Mucosa of descending colon (tissue), 3 donors: ENCODE data around the gene CNTD1. TPM values are rescaled to one million over a fixed set of nuclear protein-coding genes. Genes with fewer than 3 reads are reported as not detected.
A peak's percentile ranks its signal among the peaks of the same experiment; 100 is the strongest.

Source experiments
- ATAC-seq: fragments of 200-7000 bp; cut with Tn5 transposase; one replicate; pipeline ENCODE4 v1.9.1; 2020; ENCODE audit warnings: mild to moderate bottlenecking, moderate library complexity
- DNase-seq, 3 donors: peaks; one replicate each; pipeline ENCODE4 v3.0.0-alpha.2; 2020
- H3K36me3 ChIP-seq: fragments of 200-600 bp; one replicate; pipeline ENCODE4 v1.8.0; 2021; ENCODE audit warnings: low read depth, mild to moderate bottlenecking
- H3K4me1 ChIP-seq: fragments of 200-600 bp; one replicate; pipeline ENCODE4 v1.8.0; 2021; ENCODE audit warnings: low read depth, mild to moderate bottlenecking
- H3K4me3 ChIP-seq: fragments of 200-600 bp; one replicate; pipeline ENCODE4 v1.8.0; 2021; ENCODE audit warnings: mild to moderate bottlenecking
- H3K9me3 ChIP-seq: fragments of 200-600 bp; one replicate; pipeline ENCODE4 v1.8.0; 2021; ENCODE audit warnings: mild to moderate bottlenecking
- intact Hi-C, 2 donors: fragments of 100-400 bp; cut with DNase I in 1 of 2; cut with micrococcal nuclease in 1 of 2; formaldehyde crosslinking; loops; one replicate each; pipeline versions ENCODE4 v1.11.0 to v1.11.1; 2022; cut with DNase I, micrococcal nuclease
- total RNA-seq, 3 donors: library from RNA; stranded (reverse); fragmentation: NEBNext Ultra II Directional in 2 of 3; extraction: Animal tissue kit (Norgen Biotek cat#: 25700) in 2 of 3; gene quantifications; one replicate each; pipeline versions ENCODE4 v1.2.1 to v1.2.4, GENCODE V29; 2021 to 2023
- TF ChIP-seq, protein P1 (sequence below): fragments of 200-600 bp; IDR thresholded peaks from one replicate; pipeline ENCODE4 v1.8.0; 2022; ENCODE audit warnings: antibody characterized with exemption, mild to moderate bottlenecking
- donor health status: DM: no; HTN: no; CAD: no; lungs with moderate emphysema.
- donor health status: DM: no; HTN: no; CAD: no.
- donor health status: DM: no; HTN: yes; CAD: no.

Gene CNTD1
- total RNA-seq, 3 donors from 2014 or later: 0.79 to 3.3 (median 1.2) TPM

DNA sequence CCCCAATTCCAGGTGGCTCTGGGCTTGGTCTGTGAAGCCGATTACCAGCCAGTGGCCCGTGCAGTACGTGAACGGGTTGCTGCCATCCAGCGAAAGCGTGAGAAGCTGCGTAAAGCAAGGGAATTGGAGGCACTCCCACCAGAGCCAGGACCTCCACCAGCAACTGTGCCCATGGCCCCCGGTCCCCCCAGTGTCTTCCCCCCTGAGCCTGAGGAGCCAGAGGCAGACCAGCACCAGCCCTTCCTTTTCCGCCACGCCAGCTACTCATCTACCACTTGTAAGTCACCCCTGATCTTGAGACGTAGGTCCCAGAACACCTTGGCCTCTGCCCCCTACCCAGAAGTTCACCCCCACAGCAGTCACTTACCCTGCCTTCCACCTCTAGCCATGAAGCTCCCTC, 11.4 kb upstream of the CNTD1 start:
- Histone ChIP-seq H3K36me3 (no peaks in the 10 kb centered on the region), H3K4me1 (peaks cover 5% of the 10 kb centered on the region), H3K4me3 (no peak overlapping the region), H3K9me3 (no peaks in the 10 kb centered on the region)
- intact Hi-C loops: no loop called here
- DNase-seq: no peak
- no peak for ATAC-seq
- TF ChIP-seq, protein P1, sequence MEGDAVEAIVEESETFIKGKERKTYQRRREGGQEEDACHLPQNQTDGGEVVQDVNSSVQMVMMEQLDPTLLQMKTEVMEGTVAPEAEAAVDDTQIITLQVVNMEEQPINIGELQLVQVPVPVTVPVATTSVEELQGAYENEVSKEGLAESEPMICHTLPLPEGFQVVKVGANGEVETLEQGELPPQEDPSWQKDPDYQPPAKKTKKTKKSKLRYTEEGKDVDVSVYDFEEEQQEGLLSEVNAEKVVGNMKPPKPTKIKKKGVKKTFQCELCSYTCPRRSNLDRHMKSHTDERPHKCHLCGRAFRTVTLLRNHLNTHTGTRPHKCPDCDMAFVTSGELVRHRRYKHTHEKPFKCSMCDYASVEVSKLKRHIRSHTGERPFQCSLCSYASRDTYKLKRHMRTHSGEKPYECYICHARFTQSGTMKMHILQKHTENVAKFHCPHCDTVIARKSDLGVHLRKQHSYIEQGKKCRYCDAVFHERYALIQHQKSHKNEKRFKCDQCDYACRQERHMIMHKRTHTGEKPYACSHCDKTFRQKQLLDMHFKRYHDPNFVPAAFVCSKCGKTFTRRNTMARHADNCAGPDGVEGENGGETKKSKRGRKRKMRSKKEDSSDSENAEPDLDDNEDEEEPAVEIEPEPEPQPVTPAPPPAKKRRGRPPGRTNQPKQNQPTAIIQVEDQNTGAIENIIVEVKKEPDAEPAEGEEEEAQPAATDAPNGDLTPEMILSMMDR: no peak

- Histone ChIP-seq H3K36me3 (no peaks in the 10 kb centered on the region), H3K4me1 (peaks cover 15% of the 10 kb centered on the region), H3K9me3 (no peaks in the 10 kb centered on the region), H3K4me3 (no peak overlapping the region)
- TF ChIP-seq, protein P1: no peak
- intact Hi-C loops: no loop called here
- ATAC-seq (no peak), DNase-seq (no peak)
These were observed 6.7 kb upstream of the CNTD1 start for GRCh38 chr17:42791948-42792347.

DNA sequence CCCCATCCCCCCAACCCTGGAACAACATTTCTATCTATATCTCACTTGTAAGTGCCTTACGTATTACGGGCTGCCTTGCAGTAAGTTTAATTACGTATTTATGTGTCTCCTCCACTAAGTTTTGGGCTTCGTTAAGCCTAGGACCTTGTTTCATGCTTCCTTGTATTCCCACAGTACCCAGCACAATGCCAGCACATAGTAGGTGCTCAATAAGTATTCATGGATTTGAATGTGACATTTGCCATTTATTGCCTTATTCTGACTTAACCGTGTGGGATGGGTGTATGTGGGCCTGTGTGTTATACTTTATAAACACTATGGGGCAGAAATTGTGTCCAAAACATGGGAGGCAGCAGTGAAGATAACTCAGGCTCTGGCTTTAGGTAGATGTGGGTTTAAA, 6.1 kb upstream of the CNTD1 start:
- H3K4me3 ChIP-seq: no peak overlapping the region
- ATAC-seq: no peak
- DNase-seq: no peak
- H3K36me3 ChIP-seq: no peaks in the 10 kb centered on the region
- intact Hi-C loops: no loop called here
- H3K4me1 ChIP-seq: peaks cover 21% of the 10 kb centered on the region
- TF ChIP-seq, protein P1: no peak
- H3K9me3 ChIP-seq: no peaks in the 10 kb centered on the region

GRCh38 chr17:42795061-42795460, 3.6 kb upstream of the CNTD1 start:
- H3K9me3 ChIP-seq: no peaks in the 10 kb centered on the region
- peaks cover 27% of the 10 kb centered on the region for H3K4me1 ChIP-seq
- H3K4me3 ChIP-seq: no peak overlapping the region
- DNase-seq (no peak), ATAC-seq (no peak)
- intact Hi-C loops: no loop called here
- no peaks in the 10 kb centered on the region for H3K36me3 ChIP-seq
- TF ChIP-seq, protein P1: no peak

GRCh38 chr17:42795465-42795864, 3.2 kb upstream of the CNTD1 start:
- no peak for DNase-seq
- intact Hi-C loops: no loop called here
- no peaks in the 10 kb centered on the region for H3K36me3 ChIP-seq
- peaks cover 27% of the 10 kb centered on the region for H3K4me1 ChIP-seq
- H3K9me3 ChIP-seq: no peaks in the 10 kb centered on the region
- TF ChIP-seq, protein P1: no peak
- ATAC-seq: peak; percentile 48
- H3K4me3 ChIP-seq: no peak overlapping the region
